ENCODE data around the gene ZNF14.

DNA sequence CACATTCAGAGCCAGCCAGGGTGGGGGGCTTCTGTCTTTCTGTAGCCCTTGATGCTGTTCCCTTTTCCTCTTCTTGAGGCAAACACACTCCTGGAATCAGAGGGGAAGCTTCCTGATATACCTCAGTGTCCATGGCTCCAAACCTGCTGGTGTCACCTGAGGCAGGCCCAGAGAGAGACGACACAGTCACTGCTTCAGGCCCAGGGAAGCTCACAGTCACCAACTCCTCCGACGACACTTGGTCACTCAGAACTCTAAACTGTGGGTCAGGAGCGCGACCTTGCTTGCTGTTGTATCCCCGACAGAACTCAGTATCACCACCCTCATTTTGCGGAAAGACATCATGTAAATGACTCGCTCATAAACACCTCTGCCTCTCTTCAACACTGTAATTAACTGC lies 70.6 kb downstream of the ZNF14 start:
- TF ChIP-seq POLR2A (IDR thresholded peaks at IDR 0.05): no peak
- TF ChIP-seq, protein P1, sequence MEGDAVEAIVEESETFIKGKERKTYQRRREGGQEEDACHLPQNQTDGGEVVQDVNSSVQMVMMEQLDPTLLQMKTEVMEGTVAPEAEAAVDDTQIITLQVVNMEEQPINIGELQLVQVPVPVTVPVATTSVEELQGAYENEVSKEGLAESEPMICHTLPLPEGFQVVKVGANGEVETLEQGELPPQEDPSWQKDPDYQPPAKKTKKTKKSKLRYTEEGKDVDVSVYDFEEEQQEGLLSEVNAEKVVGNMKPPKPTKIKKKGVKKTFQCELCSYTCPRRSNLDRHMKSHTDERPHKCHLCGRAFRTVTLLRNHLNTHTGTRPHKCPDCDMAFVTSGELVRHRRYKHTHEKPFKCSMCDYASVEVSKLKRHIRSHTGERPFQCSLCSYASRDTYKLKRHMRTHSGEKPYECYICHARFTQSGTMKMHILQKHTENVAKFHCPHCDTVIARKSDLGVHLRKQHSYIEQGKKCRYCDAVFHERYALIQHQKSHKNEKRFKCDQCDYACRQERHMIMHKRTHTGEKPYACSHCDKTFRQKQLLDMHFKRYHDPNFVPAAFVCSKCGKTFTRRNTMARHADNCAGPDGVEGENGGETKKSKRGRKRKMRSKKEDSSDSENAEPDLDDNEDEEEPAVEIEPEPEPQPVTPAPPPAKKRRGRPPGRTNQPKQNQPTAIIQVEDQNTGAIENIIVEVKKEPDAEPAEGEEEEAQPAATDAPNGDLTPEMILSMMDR (IDR thresholded peaks at IDR 0.05): no peak
